Activated T-cell treated with anti-CD3 and anti-CD28 coated beads, Interleukin-2, amount 50 U/mL, for 72 hours (primary cell): Measurements from ENCODE around the gene MAGEL2. TPM values are rescaled to one million over a fixed set of nuclear protein-coding genes. Genes with fewer than 3 reads are reported as not detected.
"Not testable (repeated sequence)": the region's sequence is repeated elsewhere in the genome, so short reads cannot be mapped to it uniquely, and the experiment has no call there.

Experiments
- ATAC-seq, 2 donors: fragments of 150-1000 bp; cut with Tn5 transposase; replicated peaks in 1 of 2; 2 replicates each; pipeline ENCODE4 v1.10.0; 2021; ENCODE audit warnings: moderate library complexity in 2 of 2, mild to moderate bottlenecking in 1 of 2
- DNase-seq, 2 donors: peaks; one replicate each; pipeline ENCODE4 v3.0.0; 2021 to 2022; ENCODE audit warnings: mixed read lengths in 1 of 2
- H3K27ac Mint-ChIP-seq: one replicate; pipeline ENCODE4 v1.8.0; 2022; ENCODE audit warnings: mild to moderate bottlenecking, moderate library complexity, mixed read lengths
- H3K27me3 Mint-ChIP-seq: one replicate; pipeline ENCODE4 v1.8.0; 2022; ENCODE audit warnings: low read depth, mixed read lengths
- H3K36me3 Mint-ChIP-seq, 2 donors: one replicate each; pipeline ENCODE4 v1.8.0; 2022; ENCODE audit warnings: mixed read lengths in 2 of 2, mild to moderate bottlenecking in 1 of 2; ENCODE audit not compliant: insufficient read depth in 2 of 2
- H3K4me1 Mint-ChIP-seq: one replicate; pipeline ENCODE4 v1.8.0; 2022; ENCODE audit warnings: low read depth, mixed read lengths
- H3K4me3 Mint-ChIP-seq, 2 donors: one replicate each; pipeline ENCODE4 v1.8.0; 2022; ENCODE audit warnings: mild to moderate bottlenecking in 2 of 2, mixed read lengths in 2 of 2, moderate library complexity in 2 of 2
- H3K9me3 Mint-ChIP-seq, 2 donors: one replicate each; pipeline ENCODE4 v1.8.0; 2022; ENCODE audit warnings: mixed read lengths in 2 of 2
- total RNA-seq, 2 donors: library from RNA; stranded (reverse); gene quantifications; one replicate each; pipeline ENCODE4 v1.2.3, GENCODE V29; 2022

MAGEL2 gene
- total RNA-seq, 2 donors from 2014 or later = not detected

DNA sequence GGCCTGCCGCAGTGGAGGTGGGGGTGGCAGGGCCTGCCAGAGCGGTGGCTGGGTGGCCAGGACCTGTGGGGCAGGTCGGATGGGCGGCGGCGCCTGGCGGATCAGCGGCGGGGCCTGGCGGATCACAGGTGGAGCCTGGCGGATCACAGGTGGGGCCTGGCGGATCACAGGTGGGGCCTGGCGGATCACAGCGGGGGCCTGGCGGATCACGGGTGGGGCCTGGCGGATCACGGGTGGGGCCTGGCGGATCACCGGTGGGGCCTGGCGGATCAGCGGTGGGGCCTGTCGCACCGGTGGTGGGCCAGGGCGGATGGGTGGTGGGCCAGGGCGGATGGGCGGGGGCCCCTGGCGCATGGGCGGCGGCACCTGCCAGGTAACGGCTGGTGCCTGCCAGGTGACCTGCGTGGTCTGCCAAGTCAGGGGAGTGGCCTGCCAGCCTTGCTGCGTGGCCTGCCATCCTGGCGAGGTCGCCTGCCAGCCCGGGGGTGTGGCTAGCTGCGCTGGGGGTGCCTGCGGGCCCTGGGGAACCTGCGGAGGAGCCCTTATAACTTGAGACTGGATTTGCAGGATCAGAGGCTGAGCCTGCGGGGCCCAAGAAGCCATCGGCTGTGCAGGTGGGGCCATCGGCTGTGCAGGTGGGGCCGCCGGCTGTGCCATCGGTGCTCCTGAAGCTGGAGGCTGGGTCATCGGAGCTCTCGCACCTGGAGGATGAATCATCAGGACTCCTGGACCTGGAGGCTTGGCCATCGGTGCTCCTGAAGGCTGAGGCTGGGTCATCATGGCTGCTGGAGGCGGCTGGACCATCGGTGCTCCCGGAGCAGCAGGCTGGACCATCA is 1.3 kb downstream of the MAGEL2 start:
- peaks cover 10% of the 10 kb centered on the region for H3K27me3 Mint-ChIP-seq
- H3K4me3 Mint-ChIP-seq = no peak overlapping the region
- H3K36me3 Mint-ChIP-seq = no peaks in the 10 kb centered on the region
- no peaks in the 10 kb centered on the region for H3K4me1 Mint-ChIP-seq
- DNase-seq (no peak), ATAC-seq (no peak)
- H3K9me3 Mint-ChIP-seq = no peaks in the 10 kb centered on the region
- no peak overlapping the region for H3K27ac Mint-ChIP-seq

DNA sequence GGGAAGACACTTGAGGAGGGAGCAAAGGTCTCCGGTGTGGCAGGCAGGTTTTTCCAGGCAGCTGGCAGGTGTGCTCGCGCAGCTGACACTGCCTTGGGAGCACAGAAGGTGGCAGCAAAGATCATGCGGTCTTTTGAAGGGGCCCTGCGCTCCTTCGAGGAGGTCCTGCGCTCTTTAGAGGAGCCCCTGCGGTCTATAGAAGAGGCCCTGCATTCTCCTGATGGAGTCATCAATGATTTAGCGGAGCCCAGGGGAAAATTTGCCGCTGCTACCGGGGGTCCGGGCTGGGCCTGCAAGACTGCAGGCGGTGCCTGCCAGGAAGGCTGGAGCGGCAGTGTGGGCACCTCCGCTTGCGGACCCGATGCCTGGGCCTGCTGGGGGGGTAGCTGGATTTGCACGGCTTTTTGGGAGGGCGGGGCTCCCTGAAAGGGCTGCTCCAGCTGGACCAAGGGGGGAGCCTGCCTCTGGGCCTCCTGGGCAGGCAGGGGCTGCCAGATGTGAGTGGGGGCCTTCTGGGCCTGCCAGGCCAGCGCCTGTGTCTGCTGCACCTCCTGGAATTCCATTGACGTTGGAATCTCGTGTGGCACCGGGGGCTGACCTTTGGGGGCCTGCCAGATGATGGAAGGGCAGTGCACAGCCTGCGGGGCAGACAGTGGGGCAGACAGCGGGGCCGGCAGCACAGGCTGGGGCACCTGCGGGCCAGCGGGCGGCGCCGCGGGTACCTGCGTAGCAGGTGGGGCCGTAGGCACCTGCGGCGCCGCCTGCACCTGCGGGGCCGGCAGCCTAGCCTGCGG is 2.1 kb downstream of the MAGEL2 start:
- H3K27ac Mint-ChIP-seq = no peak overlapping the region
- no peak overlapping the region for H3K4me3 Mint-ChIP-seq
- H3K9me3 Mint-ChIP-seq = no peaks in the 10 kb centered on the region
- no peaks in the 10 kb centered on the region for H3K4me1 Mint-ChIP-seq
- DNase-seq = no peak
- no peaks in the 10 kb centered on the region for H3K36me3 Mint-ChIP-seq
- no peak for ATAC-seq
- H3K27me3 Mint-ChIP-seq = peaks cover 10% of the 10 kb centered on the region

DNA sequence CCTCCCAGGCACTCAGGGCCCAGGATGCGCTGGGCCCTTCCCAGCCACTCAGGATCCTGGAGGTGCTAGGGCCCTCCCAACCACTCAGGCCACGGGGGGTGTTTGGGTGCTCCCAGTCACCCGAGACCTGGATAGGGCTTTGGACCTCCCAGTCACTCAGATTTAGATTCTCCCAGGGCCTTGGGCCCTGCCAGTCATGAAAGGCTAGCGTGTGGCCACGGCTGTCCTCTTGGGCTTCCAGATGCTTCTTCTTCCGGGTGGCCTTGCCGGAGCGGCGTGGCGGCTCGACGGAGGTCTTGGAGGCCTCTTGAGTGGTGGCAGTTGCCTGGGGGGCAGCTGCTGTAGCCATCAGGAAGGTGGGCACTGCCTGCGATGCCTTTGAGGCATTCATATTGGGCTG is 2.8 kb downstream of the MAGEL2 start:
- no peak for ATAC-seq
- Mint-ChIP-seq H3K27ac (no peak overlapping the region), H3K9me3 (no peaks in the 10 kb centered on the region), H3K36me3 (no peaks in the 10 kb centered on the region), H3K27me3 (peaks cover 10% of the 10 kb centered on the region), H3K4me3 (no peak overlapping the region), H3K4me1 (no peaks in the 10 kb centered on the region)
- DNase-seq = no peak

DNA sequence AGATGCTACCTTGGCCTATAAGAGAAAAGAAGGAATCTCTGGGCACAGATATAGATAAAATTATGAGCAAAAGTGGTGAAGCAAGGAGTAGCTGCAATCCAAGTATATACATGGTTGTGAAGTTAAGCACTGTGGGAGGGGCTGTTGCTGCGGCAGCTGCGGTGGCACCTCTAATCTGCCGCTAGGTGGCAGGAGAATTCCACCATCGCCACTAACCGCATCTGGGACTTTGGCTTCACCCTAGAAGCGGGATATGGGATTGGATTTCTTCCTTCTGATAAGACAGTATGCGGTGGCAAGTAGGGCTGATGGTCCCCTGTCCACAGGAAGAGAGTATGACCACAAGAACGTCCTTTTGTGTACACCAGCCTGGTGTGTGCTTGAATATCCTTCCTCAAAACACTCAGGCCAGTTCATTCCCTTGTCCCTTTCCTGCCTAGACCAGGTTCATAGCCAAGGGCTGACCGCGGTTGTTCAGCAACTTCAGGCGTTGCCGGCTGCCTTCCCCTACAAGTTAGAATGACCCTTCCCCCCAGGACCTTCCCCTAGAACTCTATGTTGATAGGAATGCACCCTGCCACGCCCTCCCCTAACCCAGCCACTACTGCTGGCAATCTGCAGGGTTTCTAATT is 5.1 kb downstream of the MAGEL2 start:
- DNase-seq (peak; percentile 29 to 37), ATAC-seq (peak; percentile 24 to 33)
- no peaks in the 10 kb centered on the region for H3K27me3 Mint-ChIP-seq
- no peaks in the 10 kb centered on the region for H3K4me1 Mint-ChIP-seq
- H3K27ac Mint-ChIP-seq = no peak overlapping the region
- no peak overlapping the region for H3K4me3 Mint-ChIP-seq
- no peaks in the 10 kb centered on the region for H3K36me3 Mint-ChIP-seq
- no peaks in the 10 kb centered on the region for H3K9me3 Mint-ChIP-seq

DNA sequence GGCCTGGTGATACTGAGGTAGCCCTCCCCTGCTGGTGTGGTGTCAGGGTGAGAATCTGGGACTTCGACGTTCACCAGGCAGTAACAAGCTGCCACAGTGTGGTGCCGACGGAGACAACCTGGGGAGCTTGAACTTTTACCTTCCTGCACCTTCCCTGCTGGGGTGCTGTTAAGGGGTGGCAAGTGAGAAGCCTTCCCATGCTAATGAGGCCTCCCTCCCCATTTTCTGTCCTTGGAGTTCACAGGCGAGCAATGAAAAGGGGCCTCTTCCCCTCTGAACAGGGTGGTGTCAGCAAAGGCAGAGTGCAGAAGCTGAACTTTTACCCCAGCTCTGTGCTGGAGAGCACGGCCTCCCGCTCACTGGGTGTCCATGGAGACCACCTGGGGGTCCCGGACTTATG is 13.5 kb downstream of the MAGEL2 start:
- H3K36me3 Mint-ChIP-seq = no peaks in the 10 kb centered on the region
- no peaks in the 10 kb centered on the region for H3K9me3 Mint-ChIP-seq
- H3K4me3 Mint-ChIP-seq = no peak overlapping the region
- no peaks in the 10 kb centered on the region for H3K27me3 Mint-ChIP-seq
- no peaks in the 10 kb centered on the region for H3K4me1 Mint-ChIP-seq
- ATAC-seq = no peak
- DNase-seq = no peak
- H3K27ac Mint-ChIP-seq = no peak overlapping the region

DNA sequence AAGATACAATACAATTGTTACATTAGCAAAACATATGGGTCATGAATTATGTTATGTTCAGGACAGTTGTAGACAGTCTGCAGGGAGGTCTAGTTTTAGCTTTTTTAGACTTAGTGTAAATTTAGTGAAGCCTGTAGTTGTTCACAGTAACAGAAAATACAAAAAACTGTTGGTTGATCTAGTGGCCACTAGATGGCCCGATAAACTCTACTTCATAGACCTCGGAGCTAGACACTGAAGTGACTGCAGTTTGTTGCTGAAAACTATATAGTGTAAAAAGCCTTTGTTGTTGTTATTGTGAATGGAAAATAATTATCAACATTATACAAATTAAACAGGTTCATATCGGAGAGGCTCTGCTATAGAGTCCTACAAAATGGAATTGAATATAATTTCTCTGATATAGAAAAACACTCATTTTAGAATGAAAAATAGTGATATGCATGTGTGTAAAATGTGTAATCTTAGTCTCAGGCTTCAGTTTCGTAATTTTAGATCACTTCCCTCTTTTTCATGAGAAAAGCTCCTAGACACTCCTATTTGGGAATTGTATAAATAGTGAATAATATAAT is 18.3 kb downstream of the MAGEL2 start:
- H3K27me3 Mint-ChIP-seq = peaks cover 8% of the 10 kb centered on the region
- ATAC-seq = no peak
- H3K4me3 Mint-ChIP-seq = no peak overlapping the region
- no peaks in the 10 kb centered on the region for H3K9me3 Mint-ChIP-seq
- H3K36me3 Mint-ChIP-seq = no peaks in the 10 kb centered on the region
- H3K27ac Mint-ChIP-seq = no peak overlapping the region
- no peak for DNase-seq
- no peaks in the 10 kb centered on the region for H3K4me1 Mint-ChIP-seq

DNA sequence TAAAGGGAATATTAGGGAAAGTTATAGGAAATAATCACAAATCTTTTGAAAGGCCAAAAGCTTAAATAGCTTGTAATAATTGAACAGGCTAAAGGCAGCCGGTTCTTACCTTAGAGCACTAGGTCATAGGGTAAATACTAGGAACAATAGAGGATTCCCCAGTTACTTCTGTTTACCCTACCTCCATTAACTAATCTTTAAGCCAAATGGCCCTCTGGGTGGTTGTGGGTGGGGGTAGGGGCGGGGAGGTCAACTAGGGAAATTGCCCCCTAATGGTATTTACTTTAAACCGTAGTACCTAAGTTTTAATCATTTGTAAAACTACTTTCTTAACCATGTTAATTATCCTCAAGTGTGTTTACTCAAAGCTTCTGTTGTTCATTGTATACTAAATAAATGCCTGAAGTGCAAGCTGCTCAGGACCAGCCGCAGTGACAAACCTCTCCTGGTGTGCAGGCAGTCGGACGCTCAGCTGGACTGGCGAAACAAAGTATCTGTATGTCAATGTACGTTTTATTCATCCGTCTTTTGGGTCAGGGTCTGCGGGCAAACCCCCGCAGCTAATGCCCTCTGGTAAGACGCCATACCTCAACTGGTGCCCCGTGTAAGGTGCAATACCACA is 18.9 kb downstream of the MAGEL2 start:
- Mint-ChIP-seq H3K4me3 (no peak overlapping the region), H3K4me1 (no peaks in the 10 kb centered on the region), H3K9me3 (peaks cover 0 to 1% of the 10 kb centered on the region in 2 donors), H3K27ac (no peak overlapping the region), H3K27me3 (peaks cover 8% of the 10 kb centered on the region), H3K36me3 (no peaks in the 10 kb centered on the region)
- DNase-seq (no peak), ATAC-seq (no peak)

DNA sequence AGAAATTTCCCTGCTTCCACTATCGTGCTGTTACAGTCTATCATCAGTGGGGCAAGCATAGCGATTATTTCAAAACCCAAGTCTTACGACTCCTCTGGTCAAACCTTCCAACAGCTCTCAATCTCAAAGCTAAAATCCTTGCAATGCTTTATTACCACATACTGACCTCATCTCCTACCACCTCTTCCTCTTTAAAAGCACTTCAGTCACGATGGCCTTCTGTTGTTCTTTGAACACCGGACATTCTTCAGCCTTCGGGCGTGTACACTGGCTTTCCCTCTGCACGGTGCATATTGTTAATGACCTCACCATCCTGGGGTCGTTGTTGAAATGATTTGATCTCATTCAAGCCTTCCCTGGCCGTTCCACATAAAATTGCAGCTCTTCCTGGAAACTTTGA is 31.1 kb downstream of the MAGEL2 start:
- no peak overlapping the region for H3K4me3 Mint-ChIP-seq
- no peak overlapping the region for H3K27ac Mint-ChIP-seq
- ATAC-seq (no peak), DNase-seq (no peak)
- H3K9me3 Mint-ChIP-seq = peaks cover 8 to 9% of the 10 kb centered on the region in 2 donors
- H3K27me3 Mint-ChIP-seq = no peaks in the 10 kb centered on the region
- H3K4me1 Mint-ChIP-seq = no peaks in the 10 kb centered on the region
- H3K36me3 Mint-ChIP-seq = no peaks in the 10 kb centered on the region

DNA sequence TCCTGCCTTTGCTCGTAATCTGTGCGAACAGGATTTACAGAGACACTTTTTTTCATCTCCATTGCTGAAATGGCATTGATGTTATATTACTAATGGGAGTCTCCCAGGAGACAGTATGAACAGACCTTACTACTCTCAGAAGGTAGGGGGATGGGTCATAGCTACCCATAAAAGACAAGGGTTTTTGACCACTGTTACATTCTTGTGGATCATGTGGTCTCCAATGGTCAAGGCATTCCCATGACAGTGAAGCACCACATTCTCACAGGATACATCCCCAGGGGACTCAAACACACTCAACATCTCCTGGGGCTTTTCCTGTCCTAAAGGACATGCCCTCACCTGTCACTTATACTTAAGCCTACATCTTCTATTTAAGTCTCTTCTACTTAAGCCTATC is 41.4 kb downstream of the MAGEL2 start:
- H3K27me3 Mint-ChIP-seq = no peaks in the 10 kb centered on the region

DNA sequence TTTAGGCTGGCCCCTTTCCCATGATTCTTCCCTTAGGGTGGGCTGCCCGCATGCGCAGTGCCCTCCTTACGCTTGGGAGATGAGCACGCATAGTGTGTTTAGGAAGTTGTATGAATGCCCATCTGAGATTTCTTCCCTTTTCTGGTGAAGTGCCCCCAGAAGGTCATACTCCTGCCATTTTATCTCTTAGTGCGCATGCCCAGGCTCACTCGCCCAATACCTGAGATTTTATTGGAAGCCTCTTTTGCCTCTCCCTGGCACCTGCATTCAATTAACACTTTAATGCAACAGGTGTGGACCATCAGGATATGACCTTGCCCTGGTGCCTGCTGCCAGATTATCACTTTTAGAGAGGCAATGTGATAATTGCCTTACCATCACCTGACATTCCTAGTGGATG is 45.5 kb downstream of the MAGEL2 start:
- H3K4me1 Mint-ChIP-seq = no peaks in the 10 kb centered on the region
- peaks cover 0 to 5% of the 10 kb centered on the region in 2 donors for H3K9me3 Mint-ChIP-seq

More for the DNA sequence above, 41.4 kb downstream of the MAGEL2 start:
- no peak for DNase-seq
- no peaks in the 10 kb centered on the region for H3K4me1 Mint-ChIP-seq
- H3K27ac Mint-ChIP-seq = no peak overlapping the region
- ATAC-seq = no peak
- peaks cover 0 to 2% of the 10 kb centered on the region in 2 donors for H3K36me3 Mint-ChIP-seq
- peaks cover 4 to 5% of the 10 kb centered on the region in 2 donors for H3K9me3 Mint-ChIP-seq
- no peak overlapping the region for H3K4me3 Mint-ChIP-seq

DNA sequence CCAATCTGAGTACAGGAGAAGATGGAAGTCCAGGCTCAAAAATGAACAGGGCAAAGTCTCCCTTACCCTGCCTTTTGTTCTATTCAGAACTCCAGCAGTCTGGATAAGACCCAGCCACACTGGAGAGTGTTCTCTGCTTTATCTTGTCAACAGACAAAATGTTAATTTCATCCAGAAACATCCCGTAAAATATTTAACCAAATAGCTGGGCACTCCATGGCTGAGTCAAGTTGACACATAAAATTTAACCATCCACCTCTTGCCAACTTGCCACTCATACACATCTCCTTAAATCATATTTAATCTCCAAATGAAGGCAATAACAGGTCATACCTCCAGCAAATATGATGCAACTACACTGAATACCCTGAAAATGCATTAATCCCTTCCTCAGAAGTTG is 48.6 kb downstream of the MAGEL2 start:
- peaks cover 0 to 5% of the 10 kb centered on the region in 2 donors for H3K9me3 Mint-ChIP-seq
- ATAC-seq = no peak
- no peaks in the 10 kb centered on the region for H3K27me3 Mint-ChIP-seq
- no peaks in the 10 kb centered on the region for H3K4me1 Mint-ChIP-seq
- no peak overlapping the region for H3K27ac Mint-ChIP-seq
- DNase-seq = no peak
- H3K4me3 Mint-ChIP-seq = no peak overlapping the region
- H3K36me3 Mint-ChIP-seq = no peaks in the 10 kb centered on the region

More for the DNA sequence above, 45.5 kb downstream of the MAGEL2 start:
- ATAC-seq = no peak
- Mint-ChIP-seq H3K27ac (no peak overlapping the region), H3K27me3 (no peaks in the 10 kb centered on the region), H3K36me3 (no peaks in the 10 kb centered on the region), H3K4me3 (no peak overlapping the region)
- no peak for DNase-seq

DNA sequence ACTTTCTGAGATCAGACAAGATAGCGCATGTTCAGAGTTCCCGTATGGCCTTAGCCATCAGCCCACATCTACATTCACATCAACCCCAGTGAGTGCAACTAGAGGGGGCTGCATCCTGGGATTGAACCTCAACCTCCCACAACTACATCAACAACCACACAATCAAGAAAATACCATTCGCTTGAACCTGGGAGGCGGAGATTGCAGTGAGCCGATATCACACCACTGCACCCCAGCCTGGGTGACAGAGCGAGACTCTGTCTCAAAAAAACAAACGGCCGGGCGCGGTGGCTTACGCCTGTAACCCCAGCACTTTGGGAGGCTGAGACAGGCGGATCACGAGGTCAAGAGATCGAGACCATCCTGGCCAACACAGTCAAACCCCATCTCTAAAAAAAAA is 50.4 kb downstream of the MAGEL2 start:
- H3K4me1 Mint-ChIP-seq, ATAC-seq, H3K4me3 Mint-ChIP-seq, H3K27me3 Mint-ChIP-seq, DNase-seq, H3K9me3 Mint-ChIP-seq, H3K27ac Mint-ChIP-seq, H3K36me3 Mint-ChIP-seq: not testable (repeated sequence)
